ENCODE results near the gene FRY.

- TF ChIP-seq CTCF (IDR thresholded peaks at IDR 0.05; ENCODE audit: insufficient read depth, low read length) (no peak), POLR2AphosphoS5 (IDR thresholded peaks at IDR 0.05; ENCODE audit: low read depth) (no peak), REST (IDR thresholded peaks at IDR 0.05; ENCODE audit: insufficient replicate concordance, low read depth) (no peak), GABPA (IDR thresholded peaks at IDR 0.05; ENCODE audit: low read depth) (no peak)
Observed at GRCh38 chr13:32121316-32121715, 89.7 kb downstream of the FRY start.

Data from HL-60 (cell line).